Sciatic nerve (tissue), 2 donors: Measurements from ENCODE around the gene KRT33A. TPM values are rescaled to one million over a fixed set of nuclear protein-coding genes. Genes with fewer than 3 reads are reported as not detected.
"Not testable (repeated sequence)": the region's sequence is repeated elsewhere in the genome, so short reads cannot be mapped to it uniquely, and the experiment has no call there.

Source experiments
- ATAC-seq: fragments of 200-7000 bp; cut with Tn5 transposase; one replicate; pipeline ENCODE4 v1.9.1; 2020; ENCODE audit warnings: mild to moderate bottlenecking, moderate library complexity
- DNase-seq: peaks from one replicate; pipeline ENCODE4 v3.0.0-alpha.2; 2020; ENCODE audit warnings: low spot score
- intact Hi-C: fragments of 100-400 bp; cut with DNase I; formaldehyde crosslinking; loops from one replicate; pipeline ENCODE4 v1.14.2; 2022
- total RNA-seq: library from RNA; stranded (reverse); fragmentation: NEBNext Ultra II Directional; extraction: Animal tissue kit (Norgen Biotek cat#: 25700); gene quantifications from one replicate; pipeline ENCODE4 v1.2.1, GENCODE V29; 2021
- donor health status: DM: no; HTN: no; CAD: no.
- donor health status: DM: no; HTN: no; CAD: no.

The KRT33A gene
- total RNA-seq, 1 donor from 2014 or later, result not detected

DNA sequence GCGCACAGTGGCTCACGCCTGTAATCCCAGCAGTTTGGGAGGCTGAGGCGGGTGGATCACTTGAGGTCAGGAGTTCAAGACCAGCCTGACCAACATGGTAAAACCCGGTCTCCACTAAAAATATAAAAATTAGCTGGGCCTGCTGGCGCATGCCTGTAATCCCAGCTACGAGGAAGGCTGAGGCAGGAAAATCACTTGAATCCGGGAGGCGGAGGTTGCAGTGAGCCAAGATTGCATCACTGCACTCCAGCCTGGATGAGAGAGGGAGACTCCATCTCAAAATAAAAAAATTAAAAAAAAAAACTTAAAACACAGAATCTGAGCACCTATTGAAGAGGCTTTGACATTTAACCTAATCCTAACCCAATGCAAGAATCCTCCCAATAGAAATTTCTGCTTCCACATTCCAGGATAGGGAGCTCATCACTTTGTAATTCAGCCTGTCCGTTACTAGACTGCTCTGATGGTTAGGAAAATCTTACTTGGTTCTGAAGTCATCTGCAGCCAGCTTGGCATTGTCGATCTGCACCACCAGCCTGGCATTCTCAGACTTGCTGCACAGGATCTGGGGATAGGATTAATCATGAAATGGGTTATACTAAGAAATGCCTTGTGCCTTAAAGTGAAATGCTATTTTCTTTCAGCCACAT lies 16.9 kb upstream of the KRT33A start:
- DNase-seq (no peak), ATAC-seq (peak; percentile 32)

GRCh38 chr17:41366070-41366469 lies 15.4 kb upstream of the KRT33A start:
- ATAC-seq (no peak), DNase-seq (no peak)
- intact Hi-C loops, result no loop called here

More for the DNA sequence above, 16.9 kb upstream of the KRT33A start:
- intact Hi-C loops, result no loop called here

DNA sequence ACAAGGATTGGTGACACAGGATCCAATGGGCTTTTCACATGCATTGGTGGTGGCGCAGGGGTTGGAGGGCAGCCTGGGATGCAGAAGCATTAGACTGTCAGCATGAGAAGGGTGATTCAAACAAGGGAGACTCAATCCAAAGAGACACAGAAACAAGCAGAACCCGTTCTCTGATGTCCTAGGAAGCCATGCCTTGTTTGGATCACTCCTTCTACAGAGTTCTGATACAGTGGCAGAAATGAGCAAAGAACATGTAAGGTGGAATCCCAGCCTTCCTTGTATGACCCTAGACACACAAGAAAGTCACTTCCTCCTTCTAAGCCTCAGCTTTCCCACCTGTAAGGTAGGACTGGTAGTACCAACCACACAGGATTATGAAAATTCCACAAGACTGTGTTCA lies 13.3 kb upstream of the KRT33A start:
- DNase-seq (no peak), ATAC-seq (no peak)
- intact Hi-C loops, result no loop called here

GRCh38 chr17:41360296-41360995 lies 9.8 kb upstream of the KRT33A start:
- DNase-seq (no peak), ATAC-seq (no peak)
- intact Hi-C loops, result no loop called here

- intact Hi-C loops, result no loop called here
- ATAC-seq, result no peak
- DNase-seq, result no peak
Measured at GRCh38 chr17:41354536-41354935, 3.9 kb upstream of the KRT33A start.

- DNase-seq (no peak), ATAC-seq (no peak)
- intact Hi-C loops, result no loop called here
Measured at GRCh38 chr17:41352597-41353366, 2.2 kb upstream of the KRT33A start.

DNA sequence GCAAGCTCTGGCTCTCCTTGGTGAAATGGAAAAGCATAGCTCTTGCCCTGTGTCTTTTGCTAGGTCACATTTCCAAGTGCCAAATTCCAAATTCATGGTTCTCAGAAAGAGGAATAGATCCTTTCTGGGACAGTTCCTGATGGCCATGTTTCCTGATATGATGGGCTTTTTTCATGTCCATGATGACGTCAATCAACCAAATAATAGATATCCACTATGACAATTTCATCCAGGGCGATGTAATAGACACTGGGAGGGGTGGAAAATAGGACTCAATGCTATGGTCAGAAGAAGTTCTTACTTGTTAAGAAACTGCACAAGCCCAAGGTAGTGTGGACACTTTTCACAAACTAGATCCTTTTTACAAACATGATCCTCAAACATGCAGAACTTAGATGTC lies 549 bp upstream of the KRT33A start:
- DNase-seq (no peak), ATAC-seq (no peak)
- intact Hi-C loops, result no loop called here

DNA sequence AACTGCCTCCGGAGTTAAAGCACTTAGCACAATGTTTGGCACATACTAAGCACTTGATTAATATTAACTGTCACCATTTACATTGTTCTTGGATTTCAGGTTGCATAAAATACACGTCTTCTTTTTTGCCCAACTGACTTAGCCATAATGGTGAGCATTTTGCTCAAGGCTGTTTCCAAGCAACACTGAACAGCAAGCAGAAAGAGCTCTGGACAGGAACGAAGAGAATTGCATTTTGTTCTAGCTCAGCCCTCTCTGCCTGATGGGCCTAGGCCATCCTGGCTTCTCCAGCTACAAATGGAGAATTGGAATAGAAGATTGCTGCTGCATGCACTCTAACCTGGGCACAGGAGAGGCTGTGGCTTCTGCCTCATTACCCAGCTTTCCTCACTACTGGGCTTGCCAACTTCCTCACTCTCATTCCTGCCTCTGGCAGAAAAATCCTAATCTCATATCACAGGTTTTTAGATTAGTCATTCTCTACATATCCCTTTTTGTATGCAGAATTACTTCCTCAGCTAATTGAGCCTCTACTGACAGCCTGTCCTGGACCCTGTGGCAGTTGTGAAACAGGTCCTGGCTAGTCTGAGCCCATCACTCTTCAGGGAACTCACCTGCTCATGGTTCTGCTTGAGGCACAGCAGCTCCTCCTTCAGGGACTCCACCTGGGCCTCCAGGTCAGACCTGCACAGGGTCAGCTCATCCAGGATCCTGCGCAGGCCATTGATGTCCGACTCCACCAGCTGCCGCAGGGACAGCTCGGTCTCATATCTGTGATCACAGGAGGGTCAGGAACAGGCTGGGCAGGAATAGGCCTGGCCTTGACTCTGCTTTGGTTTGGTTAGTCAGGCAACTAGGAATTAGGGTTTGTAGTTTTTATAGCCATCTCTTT lies 2.5 kb downstream of the KRT33A start:
- no peak for ATAC-seq
- intact Hi-C loops, result no loop called here
- no peak for DNase-seq

- intact Hi-C loops, DNase-seq, ATAC-seq: not testable (repeated sequence)
Measured at GRCh38 chr17:41346421-41346820, 4.2 kb downstream of the KRT33A start.

- ATAC-seq, result no peak
- DNase-seq, result no peak
- intact Hi-C loops, result no loop called here
Measured at GRCh38 chr17:41345992-41346391, 4.6 kb downstream of the KRT33A start.

- ATAC-seq, result no peak
- DNase-seq, result no peak
- intact Hi-C loops, result no loop called here
Measured at GRCh38 chr17:41343029-41343428, 7.6 kb downstream of the KRT33A start.

- no peak for DNase-seq
- intact Hi-C loops, result no loop called here
- ATAC-seq, result no peak
Measured at GRCh38 chr17:41340934-41341861, 9.4 kb downstream of the KRT33A start.

GRCh38 chr17:41340494-41340893 lies 10.1 kb downstream of the KRT33A start:
- DNase-seq (no peak), ATAC-seq (no peak)
- intact Hi-C loops, result no loop called here

GRCh38 chr17:41339571-41340172 lies 11.0 kb downstream of the KRT33A start:
- DNase-seq (no peak), ATAC-seq (no peak)
- intact Hi-C loops, result no loop called here

DNA sequence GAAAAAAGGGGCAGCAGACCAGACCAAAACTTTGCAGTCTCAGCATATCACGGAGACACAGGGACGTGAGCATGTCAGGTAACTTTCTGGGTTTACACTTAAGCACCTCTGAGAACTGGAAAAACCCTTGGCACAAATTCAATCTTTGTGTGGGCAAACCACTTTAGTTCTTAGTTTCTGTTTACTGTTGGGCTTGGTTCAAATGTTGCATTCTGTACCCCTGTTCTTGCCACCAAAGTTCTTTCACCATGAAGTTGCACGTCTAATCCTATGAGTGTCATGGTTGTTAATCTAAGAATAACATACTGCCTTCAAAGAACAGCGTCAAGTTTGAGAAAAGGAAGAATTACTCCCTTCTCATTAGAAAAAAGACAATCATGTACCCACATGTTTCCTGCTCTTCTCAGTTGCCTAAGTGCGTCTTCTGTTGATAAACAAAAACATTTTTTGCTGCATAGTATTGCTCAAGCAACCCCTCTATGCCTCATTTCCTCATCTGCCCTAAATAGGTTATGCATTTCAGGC lies 11.6 kb downstream of the KRT33A start:
- ATAC-seq (no peak), DNase-seq (no peak)
- intact Hi-C loops, result no loop called here

DNA sequence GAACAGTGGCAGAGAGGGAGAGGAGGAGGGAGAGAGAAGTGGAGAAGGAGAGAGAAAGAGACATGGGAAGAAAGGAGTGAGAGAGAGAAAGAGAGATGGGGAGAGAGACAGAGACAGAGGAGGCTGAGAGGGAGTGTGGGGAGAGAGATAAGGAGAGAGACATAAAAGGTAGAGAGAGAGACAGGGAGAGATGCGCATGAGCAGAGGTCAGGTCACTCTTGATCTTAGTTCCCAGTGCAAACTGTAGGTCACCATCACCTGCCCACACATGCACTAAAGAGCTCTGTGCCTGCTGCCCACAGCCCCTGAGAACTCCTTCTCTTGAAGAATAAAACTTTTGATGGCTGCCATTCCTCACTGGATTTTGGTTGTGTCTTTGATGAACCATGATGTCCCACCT lies 14.9 kb downstream of the KRT33A start:
- DNase-seq (no peak), ATAC-seq (no peak)
- intact Hi-C loops, result no loop called here
